GM12801 (cell line): ENCODE results near the gene WDR45.

ENCODE experiments used
- CTCF ChIP-seq: IDR thresholded peaks from one replicate; pipeline ENCODE4 v1.5.1; 2011; ENCODE audit warnings: control low read depth; ENCODE audit not compliant: insufficient read length; ENCODE audit errors: extremely low read depth

The WDR45 gene

GRCh38 chrX:49058794-49059193 is 20.9 kb downstream of the WDR45 start, which contains the start of gene CCDC120:
Gene CCDC120 (plus strand): TSS chrX:49058999. CDS start chrX:49062042, 3,043 bp downstream.
- no peak for TF ChIP-seq CTCF

GRCh38 chrX:49054073-49054762 is 25.5 kb downstream of the WDR45 start:
- no peak for TF ChIP-seq CTCF

- TF ChIP-seq CTCF: no peak
Measured at GRCh38 chrX:49053223-49054072, 26.2 kb downstream of the WDR45 start.

- no peak for TF ChIP-seq CTCF
Measured at GRCh38 chrX:49043987-49044281, 35.8 kb downstream of the WDR45 start.

GRCh38 chrX:49043220-49043986 is 36.3 kb downstream of the WDR45 start, which contains the start of gene TFE3:
Gene TFE3 (minus strand): TSS chrX:49043357. CDS start chrX:49043226, 131 bp downstream.
- TF ChIP-seq CTCF: no peak

GRCh38 chrX:49042581-49043219 is 37.0 kb downstream of the WDR45 start:
- no peak for TF ChIP-seq CTCF
